Amniotic epithelial cell (primary cell): Measurements from ENCODE around the gene PSG5.
A peak's percentile ranks its signal among the peaks of the same experiment; 100 is the strongest.
"Not testable (repeated sequence)": the region's sequence is repeated elsewhere in the genome, so short reads cannot be mapped to it uniquely, and the experiment has no call there.

ENCODE experiments used
- DNase-seq: peaks from one replicate; pipeline ENCODE4 v3.0.0-alpha.2; 2010; ENCODE audit warnings: low read depth

PSG5 gene

GRCh38 chr19:43186311-43186935, at the start of gene PSG5:
PSG5 (minus strand) TSS chr19:43186536; CDS start chr19:43186405, 131 bp downstream.
- peak; percentile 34 for DNase-seq

DNA sequence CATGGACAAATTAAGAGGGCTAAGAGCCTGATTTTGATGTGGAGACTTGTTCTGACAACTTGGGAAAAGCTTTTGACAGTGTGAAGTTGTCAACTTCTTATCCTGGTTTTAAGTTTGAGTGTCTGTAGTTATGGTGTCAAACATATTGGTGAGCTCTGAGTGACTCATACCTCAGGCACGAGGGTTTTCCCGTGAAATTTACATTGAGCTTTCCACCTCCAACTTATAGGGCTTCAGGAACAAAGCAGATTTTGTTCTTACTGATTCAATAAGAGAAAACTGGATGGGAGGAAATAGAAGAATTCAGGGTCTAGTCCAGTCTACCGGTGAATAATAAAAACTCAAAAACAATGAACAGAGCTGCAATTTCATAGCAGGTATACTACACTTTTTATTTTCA, 49.4 kb upstream of the PSG5 start:
- DNase-seq: not testable (repeated sequence)

GRCh38 chr19:43229315-43229714, 43.0 kb upstream of the PSG5 start:
- no peak for DNase-seq

GRCh38 chr19:43228730-43229129, 42.4 kb upstream of the PSG5 start:
- DNase-seq: peak; percentile 13

- DNase-seq: not testable (repeated sequence)
Measured at GRCh38 chr19:43226986-43227385, 40.6 kb upstream of the PSG5 start.

DNA sequence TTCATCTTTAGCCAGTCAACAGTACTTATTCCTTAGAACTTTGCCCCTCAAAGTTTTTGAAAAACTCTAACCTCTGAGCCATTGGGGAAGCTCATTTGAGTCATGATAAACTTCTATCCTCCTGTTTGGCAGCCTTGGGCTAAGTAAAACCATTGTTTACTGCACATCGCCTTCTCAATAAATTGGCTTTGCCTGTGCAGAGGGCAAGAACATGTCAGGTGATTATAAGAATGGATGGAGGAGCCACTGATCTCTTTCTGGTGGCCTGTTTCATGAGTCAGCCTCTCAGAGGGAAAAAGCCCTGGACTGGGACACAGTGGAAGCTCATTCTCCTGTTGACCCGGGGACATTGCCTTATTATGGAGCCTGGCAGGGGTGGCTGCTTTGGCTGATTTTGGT, 38.5 kb upstream of the PSG5 start:
- DNase-seq: no peak

- DNase-seq: not testable (repeated sequence)
Measured at GRCh38 chr19:43224201-43224854, 38.0 kb upstream of the PSG5 start.

GRCh38 chr19:43221891-43222290, 35.6 kb upstream of the PSG5 start:
- DNase-seq: not testable (repeated sequence)

DNA sequence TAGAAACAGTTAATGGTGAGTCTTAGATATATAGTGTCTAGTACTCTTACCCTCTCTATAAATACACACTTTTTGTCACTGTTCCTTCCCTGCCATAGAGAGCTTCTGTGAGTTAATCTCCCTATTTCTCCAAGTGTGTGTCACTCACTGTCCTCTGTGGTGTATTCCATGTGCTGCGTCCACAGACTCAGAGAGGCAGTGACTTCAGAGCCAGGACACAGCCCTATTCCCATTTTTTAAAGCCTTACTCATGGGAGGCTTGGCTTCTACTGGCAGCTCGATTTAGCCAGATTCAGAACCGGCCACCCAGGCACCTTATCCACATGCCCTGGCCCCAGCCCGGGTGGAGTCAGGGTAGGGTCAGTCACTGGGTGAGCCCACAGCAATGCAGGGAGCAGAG, 32.8 kb upstream of the PSG5 start:
- DNase-seq: not testable (repeated sequence)

GRCh38 chr19:43215881-43216280, 29.5 kb upstream of the PSG5 start:
- DNase-seq: not testable (repeated sequence)

- no peak for DNase-seq
Measured at GRCh38 chr19:43207991-43208390, 21.7 kb upstream of the PSG5 start.

GRCh38 chr19:43207174-43207573, 20.8 kb upstream of the PSG5 start:
- DNase-seq: not testable (repeated sequence)

GRCh38 chr19:43205471-43206105, 19.3 kb upstream of the PSG5 start, which contains the start of gene PSG4:
PSG4 (minus strand) TSS chr19:43205638; CDS start chr19:43205536, 102 bp downstream.
- DNase-seq: not testable (repeated sequence)

DNA sequence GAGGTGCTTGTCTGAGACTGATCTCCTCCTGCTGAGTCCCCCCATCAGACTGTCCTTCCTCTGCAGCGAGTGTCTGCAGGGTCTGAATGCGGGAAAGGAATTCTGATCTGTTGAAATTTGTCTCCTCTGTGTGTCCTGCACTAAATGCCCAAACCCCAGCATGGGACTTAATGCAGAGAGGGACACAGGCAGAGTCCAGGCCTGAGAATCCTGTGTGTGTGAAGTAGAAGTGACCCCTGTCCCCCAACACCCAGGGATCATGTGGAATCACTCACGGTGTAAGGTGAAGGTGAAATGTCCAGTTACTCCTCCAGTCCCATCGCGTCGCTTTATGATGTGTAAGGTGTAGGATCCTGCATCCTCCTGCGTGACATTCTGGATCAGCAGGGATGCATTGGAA, 17.3 kb upstream of the PSG5 start:
- DNase-seq: not testable (repeated sequence)

DNA sequence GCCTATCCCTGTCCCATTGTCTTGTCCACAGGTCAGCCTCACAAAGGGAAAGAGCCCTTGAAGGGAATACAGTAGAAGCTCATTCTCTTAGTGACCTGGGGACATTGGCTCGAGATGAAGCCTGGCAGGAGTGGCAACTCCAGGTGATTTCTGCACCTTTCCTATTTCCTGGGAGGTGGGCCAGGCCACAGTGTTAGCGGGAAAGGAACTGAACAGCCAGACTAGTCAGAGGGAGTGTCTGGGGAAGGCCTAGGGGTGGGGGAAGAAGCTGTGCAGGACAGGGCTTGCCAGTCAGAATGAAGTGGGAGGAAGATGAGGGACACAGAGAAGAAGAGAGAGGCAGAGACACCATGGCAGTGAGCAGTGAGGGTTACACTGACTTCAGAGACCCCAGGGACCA, 15.6 kb upstream of the PSG5 start:
- DNase-seq: not testable (repeated sequence)

- peak; percentile 42 for DNase-seq
Measured at GRCh38 chr19:43201337-43201801, 15.0 kb upstream of the PSG5 start.

GRCh38 chr19:43198686-43199419, 12.5 kb upstream of the PSG5 start:
- DNase-seq: not testable (repeated sequence)

DNA sequence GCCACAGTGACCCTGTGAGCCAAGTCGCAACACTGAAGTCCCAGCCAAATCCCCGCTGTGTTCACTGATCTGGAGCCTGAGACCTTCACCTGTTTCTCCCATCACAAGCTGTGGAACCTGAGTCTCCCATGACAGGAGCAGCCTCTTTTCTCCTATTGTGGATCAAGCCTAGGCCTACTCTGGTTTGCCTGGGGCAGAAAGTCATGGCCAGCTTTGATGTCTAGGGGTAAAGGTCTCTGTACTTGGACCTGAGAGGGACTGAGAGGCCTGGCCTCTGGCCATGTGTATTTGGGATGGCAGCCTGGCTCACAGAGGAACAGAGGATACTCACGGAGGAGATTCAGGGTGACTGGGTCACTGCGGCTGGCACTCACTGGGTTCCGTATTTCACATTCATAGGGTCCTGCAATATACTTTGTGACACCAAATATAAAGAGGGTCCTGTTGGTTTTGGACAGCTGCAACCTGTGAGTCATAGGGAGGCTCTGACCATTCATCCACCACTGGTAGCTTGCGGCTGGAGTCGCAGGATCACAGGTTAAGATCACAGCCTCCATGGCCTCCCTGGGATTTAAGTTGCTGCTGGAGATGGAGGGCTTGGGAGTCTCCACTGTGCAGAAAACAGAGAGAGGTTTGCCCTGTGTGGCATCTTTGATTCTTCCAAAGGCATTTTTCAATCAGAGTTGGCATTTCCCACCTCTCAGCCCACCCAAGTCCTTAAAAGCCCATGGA, 11.5 kb upstream of the PSG5 start:
- not testable (repeated sequence) for DNase-seq

DNA sequence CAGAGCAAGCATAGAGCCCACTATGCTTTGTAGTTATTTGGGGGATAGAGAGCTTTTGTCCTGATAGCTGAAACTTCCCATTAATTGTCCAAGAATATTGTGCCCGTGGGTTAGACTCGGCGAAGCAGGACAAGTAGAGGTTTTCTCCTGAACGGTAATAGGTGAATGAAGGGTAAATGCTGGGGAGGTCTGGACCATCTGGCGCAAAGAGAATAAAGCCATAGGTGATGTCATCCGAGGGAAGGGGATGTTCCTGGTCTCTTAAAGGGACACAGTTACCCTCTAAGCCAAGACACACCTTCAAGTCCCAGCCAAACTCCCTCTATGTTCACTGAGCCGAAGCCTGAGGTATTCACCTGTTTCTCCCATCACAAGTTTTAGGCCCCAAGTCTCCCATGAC, 8.1 kb upstream of the PSG5 start:
- not testable (repeated sequence) for DNase-seq

DNA sequence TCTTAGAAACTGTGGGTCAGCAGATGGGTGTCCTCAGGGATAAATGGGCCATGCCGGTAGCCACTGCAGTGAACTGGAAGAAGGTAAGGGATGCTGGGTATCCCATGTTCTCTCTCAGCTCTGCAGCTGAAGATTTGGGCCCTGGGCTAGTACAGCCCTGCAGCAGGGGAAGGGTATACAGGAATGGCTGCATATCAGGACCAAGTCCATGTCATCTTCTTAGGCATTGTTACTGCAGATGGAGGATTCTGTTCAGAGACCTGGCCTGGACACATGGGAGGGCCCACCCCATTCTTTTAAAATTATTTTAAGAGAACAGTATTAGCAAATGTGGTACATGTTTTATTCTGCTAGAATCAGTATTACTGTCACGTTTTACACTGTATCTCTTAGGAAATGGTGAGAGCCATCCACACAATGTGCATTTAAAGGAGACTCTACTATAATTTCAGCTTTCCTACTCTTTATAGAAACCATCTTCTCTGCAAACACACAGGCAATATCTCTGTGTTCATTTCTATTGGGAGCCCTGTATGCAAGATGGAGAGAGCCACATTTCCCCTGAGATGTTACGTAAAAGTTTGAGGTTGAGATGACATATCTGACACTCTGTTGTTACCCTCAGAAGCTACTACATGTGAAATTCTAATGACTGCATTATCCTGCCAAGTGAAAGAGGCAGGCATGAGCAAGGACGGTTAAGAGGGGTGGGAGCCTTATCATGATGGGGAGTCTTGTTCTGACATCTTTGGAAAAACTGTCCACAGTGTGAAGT, 6.2 kb upstream of the PSG5 start:
- not testable (repeated sequence) for DNase-seq

DNA sequence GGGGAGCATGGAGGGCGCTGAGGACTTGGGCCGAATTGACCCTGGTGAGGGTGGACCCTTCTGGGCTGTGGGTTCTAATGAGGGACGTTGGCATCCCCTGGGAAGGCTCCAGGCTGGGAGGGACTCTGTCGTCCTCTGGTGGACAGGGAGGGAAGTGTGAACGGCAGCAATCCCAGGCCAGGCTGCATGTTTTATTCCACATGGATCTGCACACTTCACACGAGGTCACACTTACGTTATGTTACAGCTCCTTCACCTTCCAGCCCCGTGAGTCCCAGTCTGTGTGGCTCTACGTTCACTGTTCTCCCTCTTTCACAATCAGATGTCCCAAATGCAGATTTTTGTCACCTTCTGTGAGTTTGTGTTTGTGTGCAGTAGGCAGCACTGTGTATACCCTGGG, 1.8 kb upstream of the PSG5 start:
- DNase-seq: not testable (repeated sequence)
